SH-SY5Y (cell line): ENCODE data around the gene CLECL1.

Experiments used
- GATA2 ChIP-seq: IDR thresholded peaks from 2 replicates; pipeline ENCODE4 v1.6.1; 2011; ENCODE audit warnings: mild to moderate bottlenecking, low read depth, low read length
- GATA3 ChIP-seq: IDR thresholded peaks from 2 replicates; pipeline ENCODE4 v1.6.1; 2011; ENCODE audit warnings: low read depth, mild to moderate bottlenecking, low read length, moderate library complexity

DNA sequence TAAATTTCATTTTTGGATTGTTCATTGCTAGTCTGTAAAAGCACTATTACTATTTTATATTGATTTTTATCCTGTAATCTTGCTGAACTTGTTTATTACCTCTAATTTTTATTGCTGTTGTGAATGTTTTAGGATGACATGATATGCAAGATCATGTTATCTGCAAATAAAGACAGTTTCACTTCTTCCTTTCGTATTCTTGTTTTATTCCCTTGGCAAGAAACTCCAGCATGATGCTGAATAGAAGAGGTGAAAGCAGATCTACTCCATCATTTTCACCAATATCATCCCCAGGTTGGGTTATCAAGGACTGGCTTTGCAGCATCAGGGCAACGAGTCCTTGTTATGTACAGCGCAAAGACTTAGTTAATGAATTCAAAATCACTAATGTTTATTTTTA, 2.7 kb upstream of the CLECL1 start:
- no peak for TF ChIP-seq GATA3
- no peak for TF ChIP-seq GATA2
